Panc1 (cell line): Measurements from ENCODE around the gene LACTBL1.

Experiments
- CTCF ChIP-seq: fragments of 450-650 bp; IDR thresholded peaks from 2 replicates; pipeline ENCODE4 v1.5.1; 2017; ENCODE audit warnings: mild to moderate bottlenecking
- TF ChIP-seq, protein P1 (sequence below), 2 experiments: IDR thresholded peaks; 2 replicates each; pipeline ENCODE4 v1.6.1; 2011 to 2012; ENCODE audit warnings: low read depth in 2 of 2, control low read depth in 1 of 2, low read length in 1 of 2, mild to moderate bottlenecking in 1 of 2, moderate library complexity in 1 of 2; ENCODE audit not compliant: insufficient read depth in 1 of 2

DNA sequence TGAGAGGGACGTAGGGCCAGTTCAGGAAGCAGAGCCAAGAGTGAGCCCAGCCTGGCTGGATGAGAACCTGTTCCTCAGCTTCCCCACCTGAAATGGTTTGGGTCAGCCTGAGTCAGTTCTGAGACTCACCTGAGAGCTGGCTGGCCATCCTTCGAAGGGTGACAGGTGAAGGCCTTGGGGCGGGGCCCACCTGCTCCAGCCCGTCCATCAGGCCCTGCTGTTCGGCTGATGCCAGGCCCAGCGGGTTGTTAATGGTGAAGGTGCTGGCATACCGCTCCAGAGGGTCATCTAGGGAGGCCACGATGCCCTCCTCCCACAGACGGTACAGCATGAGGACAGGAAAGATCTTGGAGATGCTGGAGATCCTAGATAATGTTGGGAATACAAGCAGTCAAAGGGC lies 14.1 kb downstream of the LACTBL1 start:
- TF ChIP-seq CTCF, result no peak
- TF ChIP-seq, protein P1, sequence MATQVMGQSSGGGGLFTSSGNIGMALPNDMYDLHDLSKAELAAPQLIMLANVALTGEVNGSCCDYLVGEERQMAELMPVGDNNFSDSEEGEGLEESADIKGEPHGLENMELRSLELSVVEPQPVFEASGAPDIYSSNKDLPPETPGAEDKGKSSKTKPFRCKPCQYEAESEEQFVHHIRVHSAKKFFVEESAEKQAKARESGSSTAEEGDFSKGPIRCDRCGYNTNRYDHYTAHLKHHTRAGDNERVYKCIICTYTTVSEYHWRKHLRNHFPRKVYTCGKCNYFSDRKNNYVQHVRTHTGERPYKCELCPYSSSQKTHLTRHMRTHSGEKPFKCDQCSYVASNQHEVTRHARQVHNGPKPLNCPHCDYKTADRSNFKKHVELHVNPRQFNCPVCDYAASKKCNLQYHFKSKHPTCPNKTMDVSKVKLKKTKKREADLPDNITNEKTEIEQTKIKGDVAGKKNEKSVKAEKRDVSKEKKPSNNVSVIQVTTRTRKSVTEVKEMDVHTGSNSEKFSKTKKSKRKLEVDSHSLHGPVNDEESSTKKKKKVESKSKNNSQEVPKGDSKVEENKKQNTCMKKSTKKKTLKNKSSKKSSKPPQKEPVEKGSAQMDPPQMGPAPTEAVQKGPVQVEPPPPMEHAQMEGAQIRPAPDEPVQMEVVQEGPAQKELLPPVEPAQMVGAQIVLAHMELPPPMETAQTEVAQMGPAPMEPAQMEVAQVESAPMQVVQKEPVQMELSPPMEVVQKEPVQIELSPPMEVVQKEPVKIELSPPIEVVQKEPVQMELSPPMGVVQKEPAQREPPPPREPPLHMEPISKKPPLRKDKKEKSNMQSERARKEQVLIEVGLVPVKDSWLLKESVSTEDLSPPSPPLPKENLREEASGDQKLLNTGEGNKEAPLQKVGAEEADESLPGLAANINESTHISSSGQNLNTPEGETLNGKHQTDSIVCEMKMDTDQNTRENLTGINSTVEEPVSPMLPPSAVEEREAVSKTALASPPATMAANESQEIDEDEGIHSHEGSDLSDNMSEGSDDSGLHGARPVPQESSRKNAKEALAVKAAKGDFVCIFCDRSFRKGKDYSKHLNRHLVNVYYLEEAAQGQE (IDR thresholded peaks at IDR 0.05; ENCODE audit: insufficient read depth in 1 of 2, low read depth in 2 of 2, low read length in 1 of 2), result no peak
